Endothelial cell (in vitro differentiated cells): ENCODE data around the gene DLEC1. TPM values are rescaled to one million over a fixed set of nuclear protein-coding genes. Genes with fewer than 3 reads are reported as not detected.

Experiments
- DNase-seq: peaks from one replicate; pipeline ENCODE4 v3.0.0; 2021; ENCODE audit warnings: low spot score
- H3K27ac Mint-ChIP-seq: one replicate; pipeline ENCODE4 v1.8.0; 2021; ENCODE audit warnings: mixed read lengths, inconsistent platforms; ENCODE audit not compliant: unreplicated experiment
- H3K27me3 Mint-ChIP-seq: one replicate; pipeline ENCODE4 v1.8.0; 2021; ENCODE audit warnings: mild to moderate bottlenecking, moderate library complexity, mixed read lengths, inconsistent platforms; ENCODE audit not compliant: unreplicated experiment
- H3K36me3 Mint-ChIP-seq: one replicate; pipeline ENCODE4 v1.8.0; 2021; ENCODE audit warnings: mild to moderate bottlenecking, low read depth, mixed read lengths, inconsistent platforms; ENCODE audit not compliant: unreplicated experiment
- H3K4me1 Mint-ChIP-seq: one replicate; pipeline ENCODE4 v1.8.0; 2021; ENCODE audit warnings: mild to moderate bottlenecking, mixed read lengths, inconsistent platforms; ENCODE audit not compliant: unreplicated experiment
- H3K4me3 Mint-ChIP-seq: one replicate; pipeline ENCODE4 v1.8.0; 2021; ENCODE audit warnings: mild to moderate bottlenecking, mixed read lengths, inconsistent platforms; ENCODE audit not compliant: unreplicated experiment
- H3K9me3 Mint-ChIP-seq: one replicate; pipeline ENCODE4 v1.8.0; 2021; ENCODE audit warnings: mixed read lengths, inconsistent platforms; ENCODE audit not compliant: unreplicated experiment
- CTCF ChIP-seq: fragments of 200-600 bp; sonication (generic); IDR thresholded peaks from one replicate; pipeline ENCODE4 v1.5.0; 2021; ENCODE audit warnings: antibody characterized with exemption; ENCODE audit not compliant: unreplicated experiment
- total RNA-seq: library from RNA; stranded (reverse); fragmentation: NEBNext Ultra II Directional; extraction: Animal tissue kit (Norgen Biotek cat#: 25700); gene quantifications from one replicate; pipeline ENCODE4 v1.2.1, GENCODE V29; 2021; ENCODE audit not compliant: unreplicated experiment

DLEC1 gene
- total RNA-seq, 1 donor from 2014 or later, result 0.62 TPM

- Mint-ChIP-seq H3K27ac (no peak overlapping the region), H3K36me3 (peaks cover 13% of the 10 kb centered on the region), H3K4me1 (peaks cover 15% of the 10 kb centered on the region), H3K27me3 (peaks cover 22% of the 10 kb centered on the region), H3K9me3 (peaks cover 13% of the 10 kb centered on the region), H3K4me3 (no peak overlapping the region)
- no peak for TF ChIP-seq CTCF
- no peak for DNase-seq
These were observed 49.4 kb downstream of the DLEC1 start for GRCh38 chr3:38088126-38089078.

DNA sequence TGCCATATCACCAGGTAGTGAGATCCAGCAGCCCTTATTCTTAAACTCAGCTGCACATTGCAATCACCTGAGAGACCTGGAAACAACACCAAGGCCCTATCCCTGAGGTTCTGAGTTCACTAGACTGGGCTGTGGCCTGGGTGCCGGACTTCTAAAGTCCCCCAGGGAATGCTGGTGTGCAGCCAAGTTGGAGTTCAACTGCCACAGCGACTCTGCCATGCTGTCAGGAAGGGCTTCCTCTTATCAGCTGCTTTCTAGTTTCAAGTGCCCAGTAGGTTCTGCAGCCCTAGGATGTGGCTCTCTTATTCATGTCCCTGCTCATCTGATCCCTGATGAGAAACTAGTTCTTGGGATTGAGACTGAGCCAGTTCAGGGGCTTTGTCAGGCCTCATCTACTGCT is 50.2 kb downstream of the DLEC1 start:
- H3K36me3 Mint-ChIP-seq, result peaks cover 8% of the 10 kb centered on the region
- no peak overlapping the region for H3K27ac Mint-ChIP-seq
- no peak for DNase-seq
- peaks cover 18% of the 10 kb centered on the region for H3K27me3 Mint-ChIP-seq
- no peak for TF ChIP-seq CTCF
- peaks cover 15% of the 10 kb centered on the region for H3K4me1 Mint-ChIP-seq
- H3K9me3 Mint-ChIP-seq, result peaks cover 9% of the 10 kb centered on the region
- no peak overlapping the region for H3K4me3 Mint-ChIP-seq

DNA sequence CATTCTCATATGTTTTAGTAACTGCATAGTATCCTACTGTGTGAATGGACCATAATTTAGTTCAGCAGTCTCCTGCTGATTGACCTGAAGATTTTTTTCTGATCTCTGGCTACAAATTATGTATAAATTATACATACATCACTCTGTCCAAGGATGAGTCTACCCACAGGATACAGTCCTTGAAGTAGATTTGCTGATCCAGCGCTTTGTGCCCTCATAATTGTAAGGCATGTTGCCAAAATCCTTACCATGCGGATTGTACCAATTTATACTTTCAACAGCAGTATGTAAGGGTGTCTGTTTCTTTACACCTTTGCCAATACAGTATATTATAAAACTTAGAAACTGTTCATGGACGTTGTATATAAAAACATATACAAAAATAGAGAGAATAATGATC is 51.4 kb downstream of the DLEC1 start:
- DNase-seq, result no peak
- no peaks in the 10 kb centered on the region for H3K9me3 Mint-ChIP-seq
- no peak for TF ChIP-seq CTCF
- no peak overlapping the region for H3K4me3 Mint-ChIP-seq
- peaks cover 10% of the 10 kb centered on the region for H3K4me1 Mint-ChIP-seq
- no peaks in the 10 kb centered on the region for H3K36me3 Mint-ChIP-seq
- no peak overlapping the region for H3K27ac Mint-ChIP-seq
- H3K27me3 Mint-ChIP-seq, result peaks cover 9% of the 10 kb centered on the region

- no peak overlapping the region for H3K4me3 Mint-ChIP-seq
- no peaks in the 10 kb centered on the region for H3K27me3 Mint-ChIP-seq
- no peak overlapping the region for H3K27ac Mint-ChIP-seq
- no peaks in the 10 kb centered on the region for H3K9me3 Mint-ChIP-seq
- peaks cover 30% of the 10 kb centered on the region for H3K4me1 Mint-ChIP-seq
- no peak for DNase-seq
- no peak for TF ChIP-seq CTCF
- no peaks in the 10 kb centered on the region for H3K36me3 Mint-ChIP-seq
These were observed 56.0 kb downstream of the DLEC1 start for GRCh38 chr3:38094999-38095398.
